ENCODE measurements around the gene SHROOM2.
"Not testable (repeated sequence)": the region's sequence is repeated elsewhere in the genome, so short reads cannot be mapped to it uniquely, and the experiment has no call there.

SHROOM2 gene

GRCh38 chrX:9785254-9785943, 830 bp upstream of the SHROOM2 start:
- no peak for DNase-seq (ENCODE audit: low spot score)

GRCh38 chrX:9786798-9787635, 788 bp downstream of the SHROOM2 start:
- no peak for DNase-seq (ENCODE audit: low spot score)

DNA sequence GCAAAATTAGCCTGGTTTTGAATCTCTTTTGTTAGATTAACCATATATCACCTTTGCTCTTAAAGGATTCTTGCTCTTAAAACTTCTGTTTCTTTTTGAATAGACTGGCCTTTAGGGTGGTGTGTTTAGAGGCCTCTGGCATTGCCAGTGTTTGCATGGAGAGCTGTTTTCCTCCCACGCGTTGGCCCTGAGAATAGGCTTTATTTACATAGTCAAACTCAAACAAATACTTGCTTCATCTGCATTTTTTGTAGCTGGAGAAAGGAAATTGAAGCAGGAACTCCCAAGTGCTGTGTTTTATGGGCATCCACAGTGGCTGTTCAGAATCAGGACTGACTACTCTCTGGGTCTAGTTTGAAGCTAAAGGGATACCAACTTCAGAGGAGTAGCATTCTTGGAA, 2.7 kb downstream of the SHROOM2 start:
- DNase-seq (ENCODE audit: low spot score): no peak

DNA sequence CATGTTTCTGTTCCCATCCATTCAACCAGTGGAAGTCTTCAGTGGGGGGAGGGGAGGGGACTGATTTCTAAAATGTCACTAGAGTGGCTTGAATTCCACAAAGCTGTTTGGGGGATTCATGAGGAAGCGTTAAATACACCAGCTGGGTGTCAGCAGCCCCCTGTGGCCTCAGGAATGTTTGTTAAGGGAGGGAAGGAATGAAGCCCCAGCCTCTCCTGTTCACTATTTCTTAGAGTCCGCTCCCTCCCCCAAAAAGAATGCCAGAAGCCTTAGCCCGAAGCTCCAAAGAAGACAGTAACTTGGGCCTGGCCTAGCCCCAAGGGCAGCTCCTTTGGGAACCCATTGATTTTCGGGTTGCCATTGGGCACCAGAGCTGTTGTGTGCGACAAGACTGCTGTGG, 3.3 kb downstream of the SHROOM2 start:
- DNase-seq (ENCODE audit: low spot score): no peak

DNA sequence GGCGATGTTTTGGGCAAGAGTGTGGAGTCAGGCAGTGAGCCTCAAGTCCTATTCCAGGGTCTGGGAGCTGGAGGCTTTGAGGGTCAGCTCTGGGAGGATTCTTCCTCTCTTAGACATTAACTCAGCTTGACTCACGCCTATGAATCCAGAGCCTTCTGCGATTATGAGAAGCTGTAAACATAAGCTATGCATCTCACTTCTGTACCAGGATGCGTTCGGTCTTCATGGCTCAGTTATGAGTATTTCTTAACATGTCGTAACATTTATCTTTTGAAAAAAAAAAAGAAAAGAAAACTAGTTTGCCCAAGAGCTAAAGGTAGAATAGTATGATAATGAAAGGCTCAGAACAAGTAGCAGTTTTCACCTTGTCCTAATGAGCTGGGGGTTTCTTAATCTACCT, 4.6 kb downstream of the SHROOM2 start:
- no peak for DNase-seq (ENCODE audit: low spot score)

- no peak for DNase-seq (ENCODE audit: low spot score)
Measured at GRCh38 chrX:9794495-9794894, 8.3 kb downstream of the SHROOM2 start.

DNA sequence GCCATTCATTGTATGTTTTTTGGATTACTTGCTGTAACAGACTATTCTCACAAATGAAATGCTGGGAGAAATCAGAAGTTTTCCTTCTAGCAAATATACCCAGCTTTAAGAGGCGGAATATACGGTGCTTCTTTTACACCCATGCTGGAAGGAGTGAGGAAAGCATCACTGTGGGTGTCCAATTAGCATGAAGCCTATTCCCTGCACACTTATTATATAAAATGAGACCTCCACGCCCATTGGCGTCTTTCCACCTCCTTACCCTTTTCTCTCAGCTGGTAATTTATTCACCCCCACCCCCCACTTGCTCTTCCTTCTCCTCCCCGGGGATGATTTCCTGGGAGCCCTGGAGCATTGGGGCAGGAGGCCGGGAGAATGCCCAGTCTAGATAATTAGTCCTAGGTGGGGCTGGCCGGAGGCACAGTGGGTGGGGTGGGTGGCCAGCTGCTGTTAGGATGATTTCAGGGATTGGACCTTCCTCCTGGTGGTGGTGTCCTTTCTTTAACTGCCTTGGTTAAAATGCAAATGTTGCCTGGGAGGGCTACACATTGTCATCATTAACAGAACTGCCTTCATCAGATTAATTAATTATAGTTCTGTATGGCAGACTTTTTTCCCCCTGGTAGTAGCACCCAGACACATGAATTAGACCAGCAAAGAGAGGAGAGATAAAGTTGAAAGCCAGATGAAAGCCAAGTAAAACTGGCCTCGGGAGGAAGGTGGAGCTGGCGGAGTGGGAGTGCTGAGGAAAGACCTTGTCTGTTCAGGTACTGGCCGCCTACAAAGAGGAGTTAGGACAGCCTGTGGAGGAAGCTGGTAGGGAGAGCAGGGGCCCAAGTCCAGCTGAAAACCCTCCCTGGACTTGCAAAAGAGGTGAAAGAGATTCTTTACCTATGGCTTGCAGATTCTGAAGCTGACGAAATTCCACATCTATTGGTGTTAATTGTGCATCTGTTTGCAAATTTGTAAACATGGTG, 11.4 kb downstream of the SHROOM2 start:
- no peak for DNase-seq (ENCODE audit: low spot score)

DNA sequence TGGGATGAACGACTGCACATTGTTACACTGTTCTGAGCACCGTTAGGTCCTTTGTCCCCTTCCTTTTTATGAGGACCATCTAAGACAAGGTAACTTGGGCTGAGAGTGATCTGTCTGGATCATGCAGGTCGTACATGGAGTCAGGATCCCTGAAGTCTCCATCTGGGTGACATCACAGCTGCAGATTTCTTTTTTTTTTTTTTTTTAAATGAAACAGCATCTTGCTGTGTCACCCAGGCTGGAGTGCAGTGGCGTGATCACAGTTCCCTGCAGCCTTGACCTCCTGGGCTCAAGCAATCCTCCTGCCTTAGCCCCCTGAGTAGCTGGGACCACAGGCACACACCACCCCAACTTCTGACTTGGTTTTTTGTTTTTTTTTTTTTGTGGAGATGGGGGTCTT, 16.5 kb downstream of the SHROOM2 start:
- DNase-seq (ENCODE audit: low spot score): no peak

DNA sequence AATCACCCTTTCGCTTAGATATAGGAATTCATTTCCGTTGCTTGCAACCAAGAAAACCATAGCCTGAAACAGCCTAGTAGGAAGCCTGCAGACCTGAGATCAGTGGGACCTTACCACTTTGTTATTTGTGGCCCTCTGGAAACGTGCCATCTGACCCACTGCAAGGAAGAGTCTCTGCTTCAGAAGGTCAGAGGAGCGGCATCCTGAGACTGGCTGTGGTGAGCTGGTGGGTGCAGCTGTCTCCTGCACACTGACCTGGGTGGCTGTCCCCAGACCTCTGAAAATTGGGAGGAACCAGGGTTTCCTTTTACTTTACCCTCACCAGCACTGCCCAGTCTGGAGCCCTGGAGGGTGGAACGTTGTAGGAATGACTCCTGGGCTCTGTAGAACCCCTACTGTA, 18.2 kb downstream of the SHROOM2 start:
- DNase-seq (ENCODE audit: low spot score): no peak

GRCh38 chrX:9805956-9806355, 19.7 kb downstream of the SHROOM2 start:
- DNase-seq (ENCODE audit: low spot score): no peak

DNA sequence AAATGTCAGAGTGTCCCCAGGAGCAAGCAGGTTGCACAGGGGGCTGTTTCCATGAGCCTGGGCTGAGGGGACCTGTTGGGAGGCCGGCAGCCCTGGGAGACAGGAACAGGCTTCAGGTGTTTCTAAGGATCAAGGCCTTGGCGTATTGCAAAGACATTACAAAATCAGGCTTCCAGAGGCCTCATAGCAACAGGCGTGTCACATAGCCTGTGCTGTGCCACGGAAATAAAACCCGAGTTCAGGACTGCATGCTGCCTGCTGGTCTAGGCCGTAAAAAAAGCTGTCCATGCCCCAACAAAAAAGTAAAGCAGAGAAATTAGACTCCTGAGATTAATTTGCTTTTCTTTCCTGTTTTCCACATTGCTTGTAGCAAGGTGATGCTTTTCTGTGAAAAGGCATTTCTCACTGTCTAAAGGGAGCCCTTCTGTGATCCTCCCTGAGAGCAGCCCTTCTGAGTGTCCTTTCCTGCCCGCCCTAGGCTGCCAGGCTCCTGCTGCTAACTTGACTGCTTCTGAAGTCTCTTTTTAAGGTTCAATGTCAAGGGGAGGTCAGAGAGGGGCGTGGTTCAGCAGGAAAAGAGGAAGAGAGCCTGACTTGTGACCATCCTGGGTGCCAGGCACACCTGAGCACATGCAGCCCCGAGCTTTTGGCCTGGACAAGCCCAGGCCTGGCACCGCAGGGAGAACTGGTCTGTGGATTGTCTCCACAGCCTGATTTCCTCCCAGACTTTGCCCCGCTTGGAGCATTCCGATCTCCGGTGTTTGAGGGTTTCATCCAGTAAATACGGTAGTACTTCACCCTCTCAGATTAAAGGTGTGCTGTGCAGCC, 21.3 kb downstream of the SHROOM2 start:
- no peak for DNase-seq (ENCODE audit: low spot score)

- not testable (repeated sequence) for DNase-seq (ENCODE audit: low spot score)
Measured at GRCh38 chrX:9809876-9810275, 23.6 kb downstream of the SHROOM2 start.

DNA sequence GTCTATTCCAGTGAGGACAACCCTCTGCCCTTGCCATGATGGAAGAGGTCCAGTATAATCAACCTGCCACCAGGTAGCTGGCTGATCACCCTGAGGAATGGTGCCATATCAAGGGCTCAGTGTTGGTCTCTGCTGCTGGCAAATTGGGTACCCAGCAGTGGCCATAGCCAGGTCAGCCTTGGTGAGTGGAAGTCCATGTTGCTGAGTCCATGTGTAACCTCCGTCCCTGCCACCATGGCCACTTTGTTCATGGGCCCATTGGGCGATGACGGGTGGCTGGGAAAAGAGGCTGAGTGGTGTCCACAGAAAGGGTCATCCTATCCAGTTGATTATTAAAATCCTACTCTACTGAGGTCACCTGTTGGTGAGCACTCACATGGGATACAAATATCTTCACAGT, 24.9 kb downstream of the SHROOM2 start:
- not testable (repeated sequence) for DNase-seq (ENCODE audit: low spot score)

DNA sequence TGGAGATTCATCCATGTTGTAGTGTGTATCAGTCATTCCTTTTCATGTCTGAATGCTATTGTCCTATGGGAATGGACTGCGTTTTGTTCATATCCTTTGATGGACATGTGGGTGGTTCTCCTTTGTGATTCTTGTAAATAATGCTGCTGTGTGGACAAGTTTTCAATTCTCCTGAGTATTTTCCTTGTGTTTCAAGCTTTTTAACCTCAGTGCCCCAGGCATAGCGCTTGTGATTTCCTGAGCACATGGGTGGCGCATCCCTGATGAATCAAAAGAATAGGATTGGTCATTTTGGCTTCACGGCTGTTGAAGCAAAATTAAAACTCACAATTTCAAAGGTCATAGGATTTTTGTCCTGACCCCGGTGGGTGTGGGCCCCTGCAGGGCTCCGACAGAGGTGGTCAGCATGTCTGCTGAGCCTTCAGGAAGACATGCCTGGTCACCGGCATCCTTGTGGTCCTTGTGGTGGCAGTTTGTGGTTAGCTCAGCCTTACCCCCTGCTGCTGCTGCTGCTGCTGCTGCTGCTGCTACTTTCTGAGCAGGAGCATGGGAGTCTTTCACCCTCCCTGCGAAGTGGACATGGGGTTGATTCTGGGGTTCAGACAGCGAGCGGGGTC, 30.0 kb downstream of the SHROOM2 start:
- no peak for DNase-seq (ENCODE audit: low spot score)

DNA sequence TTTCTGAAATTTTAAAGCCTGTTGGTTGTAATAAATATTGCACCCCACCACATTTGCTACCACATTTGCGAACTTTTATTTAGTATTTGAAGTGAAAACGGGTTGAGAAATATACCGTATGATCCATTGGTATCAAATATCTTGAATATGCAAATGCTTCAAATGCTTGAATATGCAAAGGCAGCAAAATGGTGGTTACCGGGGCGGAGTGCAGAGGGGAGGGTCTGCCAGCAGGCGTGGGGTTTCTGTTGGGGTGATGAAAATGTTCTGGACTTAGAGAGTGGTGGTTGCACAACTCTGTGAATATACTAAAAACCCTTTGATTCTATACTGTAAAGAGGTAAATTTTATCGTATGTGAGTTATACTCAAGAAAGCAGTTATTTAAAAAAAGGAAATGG, 35.3 kb downstream of the SHROOM2 start:
- DNase-seq (ENCODE audit: low spot score): no peak

DNA sequence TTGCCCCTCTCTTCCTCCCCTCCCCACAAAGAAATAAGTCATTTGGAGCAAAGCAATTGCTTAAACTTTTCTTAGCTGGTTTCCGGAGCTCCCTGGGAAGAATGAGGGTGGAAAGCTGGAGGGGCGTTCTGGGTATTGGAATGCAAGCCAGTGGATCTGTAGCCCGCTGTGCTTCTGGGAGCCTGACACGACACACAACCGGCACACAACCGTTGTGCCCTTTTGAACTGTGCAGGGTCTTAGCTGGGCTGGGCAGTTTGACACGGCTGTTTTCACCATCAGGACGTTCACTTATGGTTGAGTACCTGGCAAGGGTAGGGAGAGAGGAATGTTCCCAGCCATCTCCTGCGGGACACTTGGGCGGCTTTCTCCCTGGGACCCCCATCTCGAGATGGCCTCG, 38.3 kb downstream of the SHROOM2 start:
- DNase-seq (ENCODE audit: low spot score): no peak

DNA sequence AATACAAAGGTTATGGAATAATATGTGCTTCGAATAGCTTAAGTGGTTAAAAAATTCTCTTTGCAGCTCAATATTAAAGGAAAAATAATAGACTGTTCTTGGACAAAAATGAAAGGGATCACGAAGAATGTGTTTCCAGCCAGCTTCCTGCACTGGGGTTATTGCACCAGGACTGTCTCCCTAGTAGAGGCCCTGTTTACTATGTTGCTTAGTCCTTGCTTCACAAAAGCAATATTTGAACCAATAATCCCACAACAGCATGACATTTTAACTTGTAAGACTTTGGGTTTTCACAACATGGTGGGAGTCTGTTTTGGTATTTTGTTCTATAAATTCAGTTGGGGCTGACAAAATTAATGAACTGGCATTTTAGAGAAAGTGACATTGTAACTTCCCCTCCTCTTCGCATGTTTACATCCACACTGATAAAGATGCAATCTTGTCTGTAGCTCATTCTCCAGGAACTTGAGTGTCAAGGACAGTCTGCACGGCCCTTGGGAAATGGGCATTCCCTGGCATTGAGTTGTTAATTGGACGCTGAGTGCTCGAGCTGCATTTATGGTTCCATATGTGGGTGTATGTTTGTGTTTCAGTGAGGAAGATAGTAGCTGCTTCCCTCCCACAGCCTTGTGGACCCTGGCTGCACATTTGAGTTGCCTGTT, 39.0 kb downstream of the SHROOM2 start:
- no peak for DNase-seq (ENCODE audit: low spot score)

- DNase-seq (ENCODE audit: low spot score): no peak
Measured at GRCh38 chrX:9825966-9826365, 39.7 kb downstream of the SHROOM2 start.

GRCh38 chrX:9829308-9830267, 43.4 kb downstream of the SHROOM2 start:
- DNase-seq (ENCODE audit: low spot score): no peak
